ENCODE measurements around the gene LAMB2. TPM values are rescaled to one million over a fixed set of nuclear protein-coding genes. Genes with fewer than 3 reads are reported as not detected.

The LAMB2 gene
- total RNA-seq, 4 donors from 2014 or later: 578 to 980 (median 645) TPM

DNA sequence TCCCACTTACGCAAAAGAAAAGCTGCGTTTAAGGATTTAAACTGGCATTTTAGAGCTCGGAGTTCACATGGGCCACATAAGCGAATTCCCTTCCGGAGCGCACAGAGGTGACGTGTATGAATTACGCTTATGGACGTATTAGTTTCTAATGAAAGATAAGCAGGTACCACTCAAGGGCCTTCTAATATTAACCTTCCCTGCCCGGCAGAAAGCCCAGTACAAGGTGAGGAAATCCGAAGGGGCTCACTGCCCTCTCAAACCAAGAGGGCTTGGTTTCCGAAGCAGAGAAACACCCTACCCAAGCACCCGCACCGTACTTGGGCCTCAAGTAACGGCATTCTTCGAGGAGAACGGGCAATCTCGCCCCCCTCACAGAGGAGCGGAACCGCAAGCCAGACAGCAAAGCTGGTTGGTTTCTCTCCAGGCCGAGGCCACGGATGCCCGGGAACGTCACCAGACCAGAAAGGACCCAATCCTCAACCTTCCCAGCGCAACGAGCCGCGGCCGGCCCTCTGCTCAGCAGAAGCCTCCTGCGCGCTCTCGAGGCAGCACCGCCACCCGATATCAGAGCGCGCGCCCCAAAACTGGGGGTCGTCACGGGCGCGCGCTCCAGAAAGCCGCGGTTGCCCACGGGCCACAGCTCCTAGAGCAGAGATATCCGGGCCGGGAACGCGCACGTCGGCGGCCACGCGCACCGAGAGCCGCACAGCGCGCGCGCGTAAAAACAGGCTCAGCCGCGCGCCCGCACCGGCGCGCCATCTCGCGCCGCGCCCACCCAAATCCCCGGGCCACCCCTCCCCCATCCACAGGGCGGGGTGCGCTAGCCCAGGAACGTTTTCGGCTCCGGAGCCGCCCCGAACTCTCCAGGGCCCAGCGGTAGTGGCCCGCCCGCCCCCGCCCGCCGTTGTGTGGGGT, 39.7 kb downstream of the LAMB2 start:
- TF ChIP-seq CTCF (IDR thresholded peaks at IDR 0.05): no peak
- Histone ChIP-seq H3K27ac (peak overlapping the region; percentile 93 to 98 (median 96)), H3K4me3 (peak overlapping the region; percentile 82 to 98), H3K9me3 (no peaks in the 10 kb centered on the region), H3K36me3 (peaks cover 0 to 30% of the 10 kb centered on the region in 2 donors), H3K27me3 (no peaks in the 10 kb centered on the region), H3K4me1 (peaks cover 0 to 57% (median 19%) of the 10 kb centered on the region in 3 donors)
- WGBS, 2 donors (ENCODE audit: low coverage in 1 of 2): 0% methylated on average over 7 to 10 of the region's 86 CpGs
- ATAC-seq: peak; percentile 54

- WGBS, 2 donors (ENCODE audit: low coverage in 1 of 2): 92 to 95% methylated on average over 4 to 8 of the region's 8 CpGs
- H3K27ac ChIP-seq: no peak overlapping the region
- H3K36me3 ChIP-seq: peaks cover 0 to 43% of the 10 kb centered on the region in 2 donors
- TF ChIP-seq POLR2A (IDR thresholded peaks at IDR 0.05) (no peak), POLR2AphosphoS5 (IDR thresholded peaks at IDR 0.05) (no peak), CTCF (IDR thresholded peaks at IDR 0.05) (no peak), EP300 (IDR thresholded peaks at IDR 0.05) (no peak)
- no peak for ATAC-seq
- H3K27me3 ChIP-seq: no peaks in the 10 kb centered on the region
- no peaks in the 10 kb centered on the region for H3K9me3 ChIP-seq
- peaks cover 0 to 19% (median 0%) of the 10 kb centered on the region in 3 donors for H3K4me1 ChIP-seq
- H3K4me3 ChIP-seq: no peak overlapping the region
Measured at GRCh38 chr3:49081429-49081828, 51.4 kb downstream of the LAMB2 start.

DNA sequence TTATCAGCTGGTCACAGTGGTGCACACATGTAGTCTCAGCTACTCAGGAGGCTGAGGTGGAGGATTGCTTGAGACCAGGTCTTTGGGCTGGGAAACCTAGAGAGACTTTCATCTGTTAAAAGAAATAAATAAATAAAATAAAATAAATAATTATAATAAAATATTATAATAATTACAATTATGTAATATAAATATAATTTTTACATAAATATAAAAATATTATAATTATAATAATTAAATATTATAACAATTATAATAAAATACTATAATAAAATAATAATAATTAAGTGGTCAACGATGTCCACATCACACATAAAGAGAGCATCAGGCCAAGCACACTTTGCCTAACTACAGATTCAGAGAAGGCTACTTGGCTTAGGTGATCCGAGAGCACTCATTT, 53.6 kb downstream of the LAMB2 start:
- Histone ChIP-seq H3K4me1 (peaks cover 0 to 19% (median 0%) of the 10 kb centered on the region in 3 donors), H3K27ac (no peak overlapping the region), H3K4me3 (no peak overlapping the region), H3K9me3 (no peaks in the 10 kb centered on the region), H3K36me3 (peaks cover 0 to 55% of the 10 kb centered on the region in 2 donors), H3K27me3 (no peaks in the 10 kb centered on the region)
- ATAC-seq: no peak
- 71 to 100% methylated on average over 2 of the region's 2 CpGs for WGBS, 2 donors (ENCODE audit: low coverage in 1 of 2)
- TF ChIP-seq POLR2AphosphoS5 (IDR thresholded peaks at IDR 0.05) (no peak), POLR2A (IDR thresholded peaks at IDR 0.05) (no peak), EP300 (IDR thresholded peaks at IDR 0.05) (no peak), CTCF (IDR thresholded peaks at IDR 0.05) (no peak)

GRCh38 chr3:49076646-49077045, 56.2 kb downstream of the LAMB2 start:
- H3K4me3 ChIP-seq: no peak overlapping the region
- H3K4me1 ChIP-seq: peaks cover 0 to 19% (median 0%) of the 10 kb centered on the region in 3 donors
- no peaks in the 10 kb centered on the region for H3K27me3 ChIP-seq
- peaks cover 0 to 71% of the 10 kb centered on the region in 2 donors for H3K36me3 ChIP-seq
- H3K9me3 ChIP-seq: no peaks in the 10 kb centered on the region
- no peak for TF ChIP-seq CTCF (IDR thresholded peaks at IDR 0.05)
- TF ChIP-seq POLR2AphosphoS5 (IDR thresholded peaks at IDR 0.05): no peak
- TF ChIP-seq EP300 (IDR thresholded peaks at IDR 0.05): no peak
- no peak for TF ChIP-seq POLR2A (IDR thresholded peaks at IDR 0.05)
- no peak overlapping the region for H3K27ac ChIP-seq
- no peak for ATAC-seq
- WGBS, 2 donors (ENCODE audit: low coverage in 1 of 2): 80 to 91% methylated on average over 3 of the region's 4 CpGs

- Histone ChIP-seq H3K4me3 (no peak overlapping the region), H3K27ac (no peak overlapping the region), H3K9me3 (no peaks in the 10 kb centered on the region), H3K27me3 (no peaks in the 10 kb centered on the region), H3K4me1 (peaks cover 0 to 17% (median 0%) of the 10 kb centered on the region in 3 donors), H3K36me3 (peaks cover 0 to 76% of the 10 kb centered on the region in 2 donors)
- ATAC-seq: no peak
- TF ChIP-seq EP300 (IDR thresholded peaks at IDR 0.05) (no peak), POLR2AphosphoS5 (IDR thresholded peaks at IDR 0.05) (no peak), CTCF (IDR thresholded peaks at IDR 0.05) (no peak), POLR2A (IDR thresholded peaks at IDR 0.05) (no peak)
- WGBS, 2 donors (ENCODE audit: low coverage in 1 of 2): 81 to 100% methylated on average over 1 to 9 of the region's 13 CpGs
Measured at GRCh38 chr3:49076116-49076515, 56.7 kb downstream of the LAMB2 start.
